HCT116 (cell line): Measurements from ENCODE around the gene TARBP1. TPM values are rescaled to one million over a fixed set of nuclear protein-coding genes. Genes with fewer than 3 reads are reported as not detected.

Experiments
- ATAC-seq: fragments of 200-7000 bp; cut with Tn5 transposase; 2 replicates; pipeline ENCODE4 v1.9.1; 2020; ENCODE audit warnings: mild to moderate bottlenecking, moderate library complexity
- BruUV-seq: library from RNA; stranded (reverse); fragments of 400-500 nt; replicated peaks from 2 replicates; lab custom pipeline; 2021; lab: Mats Ljungman, UMichigan
- CTCF ChIA-PET: fragments of 300-600 bp; sonication (Branson Sonifier 250); formaldehyde crosslinking; loops from one replicate; lab custom pipeline; 2021; ENCODE audit warnings: antibody characterized with exemption; lab: Charles Lee
- POLR2A ChIA-PET: fragments of 300-600, 350-600 bp; sonication (Branson Sonifier 250); formaldehyde crosslinking; loops from one replicate; lab custom pipeline; 2021; ENCODE audit warnings: antibody characterized with exemption; lab: Charles Lee
- RAD21 ChIA-PET, 2 experiments: fragments of 300-600 bp; sonication (Branson Sonifier 250); formaldehyde crosslinking; loops; one replicate each; lab custom pipeline; 2023; ENCODE audit warnings: low total read pairs in 2 of 2; ENCODE audit not compliant: uncharacterized antibody in 2 of 2, unreplicated experiment in 2 of 2, low non-redundant PET in 1 of 2; lab: Charles Lee
- DNase-seq: peaks from one replicate; pipeline ENCODE4 v3.0.0-alpha.2; 2010; ENCODE audit warnings: low read depth, low spot score
- H2AFZ ChIP-seq: fragments of 200-600 bp; shearing (Covaris generic), sonication (generic); 2 replicates; pipeline ENCODE4 v1.6.1; 2017; ENCODE audit warnings: low read depth, mixed run types, mixed read lengths, antibody characterized with exemption, low read length; ENCODE audit not compliant: poor library complexity, severe bottlenecking
- H3K27ac ChIP-seq: 2 replicates; pipeline ENCODE4 v1.5.1; 2012; ENCODE audit warnings: low read depth, low read length
- H3K27me3 ChIP-seq: fragments of 200-600 bp; sonication (generic); 2 replicates; pipeline ENCODE4 v1.6.1; 2016; ENCODE audit warnings: mixed run types, low read length, mixed read lengths; ENCODE audit not compliant: insufficient read depth
- H3K36me3 ChIP-seq, 2 experiments: fragments of 200-500 bp in 1 of 2; fragments of 200-600 bp in 1 of 2; sonication (Bioruptor generic) in 1 of 2; sonication (generic) in 1 of 2; 2 replicates each; pipeline versions ENCODE4 v1.5.1 to v1.6.1; 2014 to 2016; ENCODE audit warnings: low read length in 2 of 2, inconsistent platforms in 1 of 2, mixed read lengths in 1 of 2, mixed run types in 1 of 2; ENCODE audit not compliant: insufficient read depth in 2 of 2, control insufficient read depth in 1 of 2
- H3K4me1 ChIP-seq, 2 experiments: fragments of 200-600 bp in 1 of 2; sonication (generic) in 1 of 2; 2 replicates each; pipeline versions ENCODE4 v1.5.1 to v1.6.1; 2012 to 2017; ENCODE audit warnings: low read length in 2 of 2, inconsistent platforms in 1 of 2, mild to moderate bottlenecking in 1 of 2, mixed read lengths in 1 of 2, mixed run types in 1 of 2, moderate library complexity in 1 of 2; ENCODE audit not compliant: insufficient read depth in 2 of 2, control insufficient read depth in 1 of 2
- H3K4me2 ChIP-seq: fragments of 200-600 bp; sonication (generic); 2 replicates; pipeline ENCODE4 v1.6.1; 2017; ENCODE audit warnings: mixed run types, low read length, mixed read lengths
- H3K4me3 ChIP-seq, 2 experiments: fragments of 200-600 bp in 1 of 2; sonication (generic) in 1 of 2; replicated peaks in 1 of 2; 2 replicates each; pipeline ENCODE4 v1.5.1; 2011 to 2016; ENCODE audit warnings: low read length in 2 of 2, control low read depth in 1 of 2, low read depth in 1 of 2, mild to moderate bottlenecking in 1 of 2, mixed read lengths in 1 of 2, mixed run types in 1 of 2
- H3K79me2 ChIP-seq: fragments of 200-600 bp; sonication (generic); 2 replicates; pipeline ENCODE4 v1.6.1; 2017; ENCODE audit warnings: mild to moderate bottlenecking, mixed run types, low read length, moderate library complexity, mixed read lengths; ENCODE audit not compliant: insufficient read depth
- H3K9ac ChIP-seq: fragments of 200-600 bp; sonication (generic); 2 replicates; pipeline ENCODE4 v1.6.1; 2016; ENCODE audit warnings: low read length, mixed read lengths
- H3K9me2 ChIP-seq: fragments of 200-600 bp; sonication (generic), shearing (Covaris generic); 2 replicates; pipeline ENCODE4 v1.6.1; 2017; ENCODE audit warnings: mixed run types, mild to moderate bottlenecking, moderate library complexity; ENCODE audit not compliant: insufficient read depth
- H3K9me3 ChIP-seq, 2 experiments: fragments of 200-500 bp in 1 of 2; fragments of 200-600 bp in 1 of 2; sonication (Bioruptor generic) in 1 of 2; sonication (generic) in 1 of 2; 2 replicates each; pipeline ENCODE4 v1.6.1; 2014 to 2017; ENCODE audit warnings: low read length in 2 of 2, mixed read lengths in 2 of 2, inconsistent platforms in 1 of 2, low read depth in 1 of 2, mild to moderate bottlenecking in 1 of 2, mixed run types in 1 of 2, moderate library complexity in 1 of 2; ENCODE audit not compliant: control insufficient read depth in 1 of 2, insufficient read depth in 1 of 2
- H4K20me1 ChIP-seq: fragments of 200-600 bp; sonication (generic), shearing (Covaris generic); 2 replicates; pipeline ENCODE4 v1.6.1; 2017; ENCODE audit warnings: mixed run types, mild to moderate bottlenecking, moderate library complexity; ENCODE audit not compliant: insufficient read depth
- CEBPB ChIP-seq: IDR thresholded peaks from 2 replicates; pipeline ENCODE4 v1.6.1; 2012; ENCODE audit warnings: low read depth
- ELF1 ChIP-seq: IDR thresholded peaks from 2 replicates; pipeline ENCODE4 v1.6.1; 2012; ENCODE audit warnings: low read depth, borderline replicate concordance
- EZH2 ChIP-seq: fragments of 200-600 bp; sonication (generic); IDR thresholded peaks from 2 replicates; pipeline ENCODE4 v1.6.1; 2017; ENCODE audit warnings: antibody characterized with exemption, mixed run types
- EZH2phosphoT487 ChIP-seq: fragments of 200-600 bp; IDR thresholded peaks from 2 replicates; pipeline ENCODE4 v1.6.1; 2018; ENCODE audit warnings: antibody characterized with exemption, borderline replicate concordance
- FOSL1 ChIP-seq: IDR thresholded peaks from 2 replicates; pipeline ENCODE4 v1.6.1; 2012; ENCODE audit warnings: low read depth
- JUND ChIP-seq: IDR thresholded peaks from 2 replicates; pipeline ENCODE4 v1.6.1; 2012
- POLR2A ChIP-seq: IDR thresholded peaks from 2 replicates; pipeline ENCODE4 v1.7.0; 2011; ENCODE audit warnings: borderline replicate concordance; ENCODE audit not compliant: insufficient read depth, insufficient read length; ENCODE audit errors: extremely low read depth
- RAD21 ChIP-seq: IDR thresholded peaks from 2 replicates; pipeline ENCODE4 v1.6.1; 2012; ENCODE audit warnings: low read depth, mild to moderate bottlenecking
- SP1 ChIP-seq: IDR thresholded peaks from 2 replicates; pipeline ENCODE4 v1.6.1; 2012; ENCODE audit warnings: low read depth
- YY1 ChIP-seq: IDR thresholded peaks from 2 replicates; pipeline ENCODE4 v1.6.1; 2011; ENCODE audit warnings: low read length, low read depth, moderate library complexity, mild to moderate bottlenecking; ENCODE audit not compliant: insufficient replicate concordance; ENCODE audit errors: extremely low read depth
- intact Hi-C: fragments of 100-400 bp; cut with micrococcal nuclease; formaldehyde crosslinking; loops from 2 replicates; pipeline ENCODE4 v1.10.0; 2022
- total RNA-seq: library from RNA; stranded (reverse); gene quantifications from one replicate; pipeline ENCODE4 v1.2.1, GENCODE V29; 2021; ENCODE audit not compliant: unreplicated experiment
- TF ChIP-seq, protein P1 (sequence below): IDR thresholded peaks from 2 replicates; pipeline ENCODE4 v1.6.1; 2011; ENCODE audit warnings: mild to moderate bottlenecking, low read length, moderate library complexity; ENCODE audit not compliant: insufficient replicate concordance; ENCODE audit errors: extremely low read depth
- TF ChIP-seq, protein P2 (sequence below): IDR thresholded peaks from 2 replicates; pipeline ENCODE4 v1.6.1; 2012
- TF ChIP-seq, protein P3 (sequence below): IDR thresholded peaks from 2 replicates; pipeline ENCODE4 v1.6.1; 2012; ENCODE audit warnings: low read depth
- TF ChIP-seq, protein P4 (sequence below), 3 experiments: fragments of 200-600 bp in 1 of 3; sonication (generic) in 1 of 3; IDR thresholded peaks in 2 of 3; conservative IDR thresholded peaks in 1 of 3; 2 replicates each; pipeline ENCODE4 v1.5.1; 2012 to 2017; ENCODE audit warnings: low read depth in 2 of 3, low read length in 2 of 3, antibody characterized with exemption in 1 of 3, borderline replicate concordance in 1 of 3, control low read depth in 1 of 3, mild to moderate bottlenecking in 1 of 3, mixed read lengths in 1 of 3, mixed run types in 1 of 3, moderate library complexity in 1 of 3; ENCODE audit not compliant: insufficient read depth in 1 of 3
- TF ChIP-seq, protein P5 (sequence below): IDR thresholded peaks from 2 replicates; pipeline ENCODE4 v1.6.1; 2012

The TARBP1 gene
- total RNA-seq, 1 experiment from 2014 or later: 17.2 TPM

DNA sequence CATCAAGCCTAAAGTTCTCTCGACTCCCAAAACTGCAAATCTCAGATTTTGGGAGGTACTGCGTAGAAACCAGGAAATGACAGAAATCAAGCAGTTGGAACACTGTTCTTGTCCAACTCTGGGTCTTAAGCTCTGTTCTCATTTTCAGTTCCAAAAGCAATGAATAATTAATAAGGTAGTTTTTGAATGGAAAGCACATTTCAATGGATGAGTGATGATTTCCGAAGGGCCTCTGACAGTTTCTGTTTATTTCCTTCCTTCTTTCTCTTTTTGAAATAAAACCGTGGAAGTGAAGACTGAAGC is 20.9 kb upstream of the TARBP1 start:
- no peaks in the 10 kb centered on the region for H3K9me2 ChIP-seq
- TF ChIP-seq, protein P1, sequence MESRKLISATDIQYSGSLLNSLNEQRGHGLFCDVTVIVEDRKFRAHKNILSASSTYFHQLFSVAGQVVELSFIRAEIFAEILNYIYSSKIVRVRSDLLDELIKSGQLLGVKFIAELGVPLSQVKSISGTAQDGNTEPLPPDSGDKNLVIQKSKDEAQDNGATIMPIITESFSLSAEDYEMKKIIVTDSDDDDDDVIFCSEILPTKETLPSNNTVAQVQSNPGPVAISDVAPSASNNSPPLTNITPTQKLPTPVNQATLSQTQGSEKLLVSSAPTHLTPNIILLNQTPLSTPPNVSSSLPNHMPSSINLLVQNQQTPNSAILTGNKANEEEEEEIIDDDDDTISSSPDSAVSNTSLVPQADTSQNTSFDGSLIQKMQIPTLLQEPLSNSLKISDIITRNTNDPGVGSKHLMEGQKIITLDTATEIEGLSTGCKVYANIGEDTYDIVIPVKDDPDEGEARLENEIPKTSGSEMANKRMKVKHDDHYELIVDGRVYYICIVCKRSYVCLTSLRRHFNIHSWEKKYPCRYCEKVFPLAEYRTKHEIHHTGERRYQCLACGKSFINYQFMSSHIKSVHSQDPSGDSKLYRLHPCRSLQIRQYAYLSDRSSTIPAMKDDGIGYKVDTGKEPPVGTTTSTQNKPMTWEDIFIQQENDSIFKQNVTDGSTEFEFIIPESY: no peak
- TF ChIP-seq SP1: no peak
- no peak for TF ChIP-seq EZH2phosphoT487
- no peak for TF ChIP-seq POLR2A
- TF ChIP-seq EZH2: no peak
- TF ChIP-seq RAD21: no peak
- TF ChIP-seq, protein P2, sequence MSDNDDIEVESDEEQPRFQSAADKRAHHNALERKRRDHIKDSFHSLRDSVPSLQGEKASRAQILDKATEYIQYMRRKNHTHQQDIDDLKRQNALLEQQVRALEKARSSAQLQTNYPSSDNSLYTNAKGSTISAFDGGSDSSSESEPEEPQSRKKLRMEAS: no peak
- TF ChIP-seq, protein P3, sequence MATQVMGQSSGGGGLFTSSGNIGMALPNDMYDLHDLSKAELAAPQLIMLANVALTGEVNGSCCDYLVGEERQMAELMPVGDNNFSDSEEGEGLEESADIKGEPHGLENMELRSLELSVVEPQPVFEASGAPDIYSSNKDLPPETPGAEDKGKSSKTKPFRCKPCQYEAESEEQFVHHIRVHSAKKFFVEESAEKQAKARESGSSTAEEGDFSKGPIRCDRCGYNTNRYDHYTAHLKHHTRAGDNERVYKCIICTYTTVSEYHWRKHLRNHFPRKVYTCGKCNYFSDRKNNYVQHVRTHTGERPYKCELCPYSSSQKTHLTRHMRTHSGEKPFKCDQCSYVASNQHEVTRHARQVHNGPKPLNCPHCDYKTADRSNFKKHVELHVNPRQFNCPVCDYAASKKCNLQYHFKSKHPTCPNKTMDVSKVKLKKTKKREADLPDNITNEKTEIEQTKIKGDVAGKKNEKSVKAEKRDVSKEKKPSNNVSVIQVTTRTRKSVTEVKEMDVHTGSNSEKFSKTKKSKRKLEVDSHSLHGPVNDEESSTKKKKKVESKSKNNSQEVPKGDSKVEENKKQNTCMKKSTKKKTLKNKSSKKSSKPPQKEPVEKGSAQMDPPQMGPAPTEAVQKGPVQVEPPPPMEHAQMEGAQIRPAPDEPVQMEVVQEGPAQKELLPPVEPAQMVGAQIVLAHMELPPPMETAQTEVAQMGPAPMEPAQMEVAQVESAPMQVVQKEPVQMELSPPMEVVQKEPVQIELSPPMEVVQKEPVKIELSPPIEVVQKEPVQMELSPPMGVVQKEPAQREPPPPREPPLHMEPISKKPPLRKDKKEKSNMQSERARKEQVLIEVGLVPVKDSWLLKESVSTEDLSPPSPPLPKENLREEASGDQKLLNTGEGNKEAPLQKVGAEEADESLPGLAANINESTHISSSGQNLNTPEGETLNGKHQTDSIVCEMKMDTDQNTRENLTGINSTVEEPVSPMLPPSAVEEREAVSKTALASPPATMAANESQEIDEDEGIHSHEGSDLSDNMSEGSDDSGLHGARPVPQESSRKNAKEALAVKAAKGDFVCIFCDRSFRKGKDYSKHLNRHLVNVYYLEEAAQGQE: no peak
- no peak; the same call in 1 of the 2 replicates for TF ChIP-seq CEBPB
- no peak for TF ChIP-seq FOSL1
- TF ChIP-seq, protein P4, sequence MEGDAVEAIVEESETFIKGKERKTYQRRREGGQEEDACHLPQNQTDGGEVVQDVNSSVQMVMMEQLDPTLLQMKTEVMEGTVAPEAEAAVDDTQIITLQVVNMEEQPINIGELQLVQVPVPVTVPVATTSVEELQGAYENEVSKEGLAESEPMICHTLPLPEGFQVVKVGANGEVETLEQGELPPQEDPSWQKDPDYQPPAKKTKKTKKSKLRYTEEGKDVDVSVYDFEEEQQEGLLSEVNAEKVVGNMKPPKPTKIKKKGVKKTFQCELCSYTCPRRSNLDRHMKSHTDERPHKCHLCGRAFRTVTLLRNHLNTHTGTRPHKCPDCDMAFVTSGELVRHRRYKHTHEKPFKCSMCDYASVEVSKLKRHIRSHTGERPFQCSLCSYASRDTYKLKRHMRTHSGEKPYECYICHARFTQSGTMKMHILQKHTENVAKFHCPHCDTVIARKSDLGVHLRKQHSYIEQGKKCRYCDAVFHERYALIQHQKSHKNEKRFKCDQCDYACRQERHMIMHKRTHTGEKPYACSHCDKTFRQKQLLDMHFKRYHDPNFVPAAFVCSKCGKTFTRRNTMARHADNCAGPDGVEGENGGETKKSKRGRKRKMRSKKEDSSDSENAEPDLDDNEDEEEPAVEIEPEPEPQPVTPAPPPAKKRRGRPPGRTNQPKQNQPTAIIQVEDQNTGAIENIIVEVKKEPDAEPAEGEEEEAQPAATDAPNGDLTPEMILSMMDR (IDR thresholded peaks at IDR 0.05 in 2 of 3, conservative IDR thresholded peaks at IDR 0.05 in 1 of 3; ENCODE audit: borderline replicate concordance in 1 of 3, insufficient read depth in 1 of 3, low read depth in 2 of 3, low read length in 2 of 3): no peak
- TF ChIP-seq YY1: no peak
- no peak for TF ChIP-seq ELF1
- no peak for TF ChIP-seq JUND
- TF ChIP-seq, protein P5, sequence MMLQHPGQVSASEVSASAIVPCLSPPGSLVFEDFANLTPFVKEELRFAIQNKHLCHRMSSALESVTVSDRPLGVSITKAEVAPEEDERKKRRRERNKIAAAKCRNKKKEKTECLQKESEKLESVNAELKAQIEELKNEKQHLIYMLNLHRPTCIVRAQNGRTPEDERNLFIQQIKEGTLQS: no peak
- DNase-seq (no peak), ATAC-seq (no peak)
- H3K4me1 ChIP-seq: peaks cover 13 to 42% of the 10 kb centered on the region in 2 experiments
- peak overlapping the region; percentile 96 for H2AFZ ChIP-seq
- no peaks in the 10 kb centered on the region for H3K9me3 ChIP-seq
- intact Hi-C loops: loop anchor here (1.0 to 10.0 kb wide), 5 partner anchors 101 to 583 kb away; partner anchors contain the start of gene IRF2BP2
- ChIA-PET POLR2A (interaction anchor here (0.7 to 2.0 kb wide), 4 partner anchors 110 to 584 kb away, joined by 3 to 6 read pairs (median 5); partner anchors contain the start of gene IRF2BP2), RAD21 (interaction anchor here (1.0 to 1.5 kb wide), 3 partner anchors 584 to 596 kb away, joined by 4 to 13 read pairs (median 8); no protein-coding TSS in a partner anchor), CTCF (interaction anchor here (0.7 to 3.6 kb wide), 9 partner anchors 19 to 594 kb away, joined by 3 to 42 read pairs (median 6); no protein-coding TSS in a partner anchor)
- no peak overlapping the region for H3K9ac ChIP-seq
- no peaks in the 10 kb centered on the region for H3K36me3 ChIP-seq
- no peaks in the 10 kb centered on the region for H3K79me2 ChIP-seq
- H3K27ac ChIP-seq: no peak overlapping the region
- BruUV-seq: no TSS peak
- H3K4me2 ChIP-seq: no peak overlapping the region
- no peak overlapping the region for H3K4me3 ChIP-seq
- H4K20me1 ChIP-seq: no peaks in the 10 kb centered on the region
- H3K27me3 ChIP-seq: no peaks in the 10 kb centered on the region
